ENCODE data around the gene SAMD14.

Gene SAMD14

DNA sequence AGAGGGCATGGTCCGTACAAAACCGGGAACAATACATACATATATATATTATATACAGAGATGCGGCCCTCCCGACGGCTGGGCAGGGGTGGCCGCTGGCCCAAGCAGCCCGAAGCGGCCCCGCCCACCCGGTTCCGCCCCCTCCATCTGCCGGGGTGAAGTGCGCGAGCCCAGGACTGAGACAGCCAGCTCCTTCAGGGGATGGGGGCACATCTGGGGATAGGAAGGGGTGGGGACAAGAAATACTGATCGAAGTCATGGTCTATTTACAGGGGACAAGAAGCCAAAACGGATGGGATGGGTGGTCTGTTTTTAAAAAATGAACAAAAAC is 3.8 kb upstream of the SAMD14 start:
- no peak for DNase-seq (ENCODE audit: extremely low read depth in 1 of 2, low read depth in 1 of 2)

DNA sequence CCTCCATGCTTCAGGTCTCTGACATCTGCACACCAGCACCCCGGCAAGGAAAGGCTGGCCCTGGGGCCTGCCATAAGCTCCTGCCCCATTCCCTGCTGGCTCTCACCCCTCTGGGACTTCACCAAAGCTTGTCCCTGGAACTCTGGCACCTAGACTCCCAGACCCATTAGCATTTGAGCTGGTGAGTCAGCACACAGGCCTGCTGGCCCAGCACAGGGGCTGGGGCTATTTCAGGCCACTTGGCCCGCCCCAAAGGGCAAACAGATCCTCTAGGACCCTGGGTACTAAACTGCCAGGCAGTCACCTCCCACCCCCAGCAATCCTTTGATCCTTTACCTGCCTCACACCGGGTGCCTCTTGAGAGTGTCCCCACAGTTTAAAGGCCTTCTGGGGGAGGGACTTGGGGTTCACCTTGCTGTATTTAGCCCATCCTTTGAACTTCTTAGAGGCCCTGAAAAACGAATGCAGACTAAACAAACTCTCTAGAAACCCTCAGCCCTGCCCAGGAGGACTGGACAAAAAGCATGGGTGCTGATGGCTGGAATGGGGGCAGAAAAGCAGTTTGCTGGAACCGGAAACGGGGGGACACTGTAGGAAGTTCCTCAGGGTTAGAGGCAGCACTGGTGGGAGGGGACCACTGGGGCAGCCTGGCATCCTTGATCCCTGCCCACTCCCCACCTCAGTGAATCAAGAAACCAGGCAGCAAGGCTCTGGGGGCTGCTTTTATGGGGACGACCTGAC is 3.2 kb upstream of the SAMD14 start:
- no peak for DNase-seq (ENCODE audit: extremely low read depth in 1 of 2, low read depth in 1 of 2)

DNA sequence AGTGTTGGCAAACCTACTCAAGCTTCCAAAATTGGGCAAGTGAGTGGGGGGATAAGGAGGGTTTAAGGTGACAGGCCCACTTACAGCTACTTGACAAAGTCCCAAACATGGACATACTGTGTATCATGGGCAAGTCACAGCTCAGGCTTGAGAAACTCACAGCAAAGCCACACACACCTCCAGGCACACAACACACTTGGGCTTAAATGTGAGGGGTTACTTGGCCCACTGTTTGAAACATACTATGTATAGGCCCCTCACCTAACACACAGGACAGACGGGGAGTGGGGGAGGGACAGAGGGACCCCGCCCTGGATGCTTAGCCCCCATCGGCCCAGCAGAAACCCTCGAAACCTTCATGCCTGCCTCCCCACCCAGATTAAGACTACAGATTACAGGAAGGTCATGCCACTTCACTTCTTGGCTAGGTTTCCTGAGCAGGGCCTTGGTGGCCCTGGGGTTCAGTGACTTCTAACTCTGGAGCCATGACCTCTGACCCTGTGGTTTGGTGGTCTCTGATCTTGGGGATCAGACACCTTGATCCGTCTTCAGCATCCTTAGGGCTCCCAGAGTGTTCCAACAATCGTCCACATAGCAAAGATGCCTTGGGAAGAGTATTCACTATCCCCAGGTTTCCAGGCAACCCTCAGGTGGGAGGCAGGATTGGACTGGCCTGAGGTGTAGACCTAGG is 2.3 kb upstream of the SAMD14 start:
- no peak for DNase-seq (ENCODE audit: extremely low read depth in 1 of 2, low read depth in 1 of 2)

DNA sequence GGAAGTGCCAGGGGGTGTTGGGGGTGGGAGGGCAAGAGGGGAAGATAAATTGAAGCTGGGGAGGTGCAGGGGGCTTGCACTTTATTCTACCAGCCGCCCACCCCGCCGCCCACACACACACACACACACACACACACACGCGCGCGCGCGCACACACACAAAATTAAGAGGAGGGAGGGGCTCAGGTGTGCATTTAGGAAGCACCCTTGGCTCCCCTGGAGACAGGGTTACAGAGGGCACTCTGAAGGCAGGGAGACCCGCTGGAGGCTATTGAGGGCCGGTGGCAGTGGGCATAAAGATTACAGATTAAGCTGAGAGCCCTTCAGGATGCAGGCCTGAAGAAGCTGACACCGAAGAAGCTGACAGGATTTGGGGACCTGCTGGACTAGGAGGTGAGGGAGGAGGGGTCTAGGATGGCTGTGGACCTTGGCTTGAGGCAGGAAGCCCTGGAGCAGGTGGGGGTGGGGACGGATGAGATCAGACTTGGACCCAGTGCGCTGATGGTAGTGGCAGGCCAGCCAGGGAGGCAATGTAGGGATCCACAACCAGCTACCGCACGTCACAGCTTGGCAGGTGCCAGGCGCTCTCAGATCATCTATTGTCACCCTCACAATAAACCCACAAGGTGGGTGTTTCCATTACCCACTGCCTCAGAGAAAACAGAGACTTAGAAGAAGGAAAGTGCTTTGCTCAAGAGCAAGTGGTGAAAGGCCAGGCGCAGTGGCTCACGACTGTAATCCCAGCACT is 772 bp upstream of the SAMD14 start:
- no peak for DNase-seq (ENCODE audit: extremely low read depth in 1 of 2, low read depth in 1 of 2)

DNA sequence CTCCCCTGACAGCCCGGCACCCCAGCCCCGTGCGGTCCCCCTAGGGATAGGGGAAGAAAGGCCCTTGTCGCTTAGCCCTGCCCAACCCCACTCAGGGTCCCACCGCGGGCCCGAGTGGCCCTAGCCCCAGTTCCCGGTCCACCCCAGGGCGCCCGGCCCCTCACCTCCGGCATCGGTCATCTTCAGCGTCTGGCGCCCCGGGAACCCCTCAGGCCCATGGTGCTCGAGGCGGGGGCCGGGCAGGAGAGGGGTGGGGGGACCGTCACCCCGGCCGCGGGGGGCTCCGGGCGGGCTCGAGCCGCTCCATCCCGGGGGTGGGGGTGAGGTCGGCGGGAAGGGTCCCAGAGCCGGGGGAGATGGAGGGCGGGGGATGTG is 620 bp downstream of the SAMD14 start:
- no peak for DNase-seq (ENCODE audit: extremely low read depth in 1 of 2, low read depth in 1 of 2)

DNA sequence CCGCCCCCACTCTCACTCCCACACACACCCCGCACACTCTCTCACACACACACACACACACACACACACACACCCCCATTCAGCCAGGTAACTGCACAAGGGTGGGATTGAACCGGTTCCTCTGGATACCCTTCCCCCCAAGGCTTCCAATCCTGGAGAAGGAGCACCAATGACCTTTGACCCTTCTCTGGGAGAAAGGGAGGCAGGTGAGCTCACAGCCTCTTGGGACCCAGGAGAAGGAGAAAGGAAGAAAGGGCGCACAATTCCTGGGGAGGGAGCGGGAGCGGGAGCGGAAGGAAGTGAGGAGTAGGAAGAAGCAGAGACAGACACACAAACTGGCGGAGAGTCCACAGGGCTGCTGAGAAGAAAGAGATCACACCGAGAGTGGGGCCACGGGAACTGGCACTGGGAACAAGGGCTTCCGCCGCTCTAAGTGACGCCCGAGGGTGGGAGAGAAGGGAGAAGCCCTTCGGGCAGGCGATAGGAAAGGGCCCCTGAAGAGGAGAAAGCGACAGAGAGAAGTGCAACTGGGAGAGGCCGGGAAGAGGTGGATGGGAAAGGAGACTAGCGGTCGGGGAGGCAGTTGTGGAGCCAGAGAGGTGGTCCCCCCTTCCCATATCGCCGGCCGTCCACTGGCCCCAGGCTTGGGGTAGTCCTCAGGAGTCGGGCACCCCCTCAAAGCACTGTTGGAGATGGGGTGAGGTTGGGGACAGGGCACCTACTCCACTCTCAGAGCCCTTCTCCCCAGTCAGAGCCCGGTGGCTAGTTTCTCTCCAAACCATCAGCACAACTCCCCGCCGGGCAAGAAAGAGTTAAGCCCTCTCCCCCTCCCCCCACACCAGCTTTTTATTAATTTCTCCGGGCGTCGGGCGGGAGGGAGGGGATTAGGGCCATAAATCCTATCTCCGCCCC is 1.3 kb downstream of the SAMD14 start:
- DNase-seq (ENCODE audit: extremely low read depth in 1 of 2, low read depth in 1 of 2), result no peak

DNA sequence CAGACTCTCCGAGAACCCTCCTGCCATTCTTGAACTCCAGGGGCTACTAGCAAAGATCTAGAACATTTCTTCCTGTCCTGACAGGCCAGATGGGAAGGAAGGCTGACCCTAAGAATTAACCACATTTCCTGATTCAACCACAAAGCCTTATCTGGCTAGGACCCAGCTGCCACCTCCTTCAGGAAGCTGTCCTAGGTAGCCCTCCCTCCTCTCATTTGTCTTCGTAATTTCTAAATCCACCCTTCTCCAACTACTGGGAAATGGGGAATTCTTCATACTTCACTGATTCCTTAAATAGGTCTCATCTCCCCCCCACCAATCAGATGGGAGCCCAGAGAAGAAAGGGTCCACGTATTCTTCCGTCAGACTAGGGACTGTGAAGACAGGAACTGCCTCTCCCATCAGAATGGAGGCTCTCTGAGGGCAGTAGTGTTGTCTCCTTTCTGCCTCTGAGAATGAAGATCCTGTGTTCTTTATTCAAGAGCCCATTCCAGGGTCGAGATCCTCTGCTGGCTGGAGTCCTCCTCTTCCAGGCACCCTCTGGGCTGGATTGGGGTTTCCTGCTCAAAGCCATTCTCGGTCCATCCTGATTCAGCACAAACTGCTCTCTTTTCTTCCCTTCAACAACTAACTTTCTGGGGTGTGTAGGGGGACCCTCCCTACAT is 2.1 kb downstream of the SAMD14 start:
- no peak for DNase-seq (ENCODE audit: extremely low read depth in 1 of 2, low read depth in 1 of 2)

DNA sequence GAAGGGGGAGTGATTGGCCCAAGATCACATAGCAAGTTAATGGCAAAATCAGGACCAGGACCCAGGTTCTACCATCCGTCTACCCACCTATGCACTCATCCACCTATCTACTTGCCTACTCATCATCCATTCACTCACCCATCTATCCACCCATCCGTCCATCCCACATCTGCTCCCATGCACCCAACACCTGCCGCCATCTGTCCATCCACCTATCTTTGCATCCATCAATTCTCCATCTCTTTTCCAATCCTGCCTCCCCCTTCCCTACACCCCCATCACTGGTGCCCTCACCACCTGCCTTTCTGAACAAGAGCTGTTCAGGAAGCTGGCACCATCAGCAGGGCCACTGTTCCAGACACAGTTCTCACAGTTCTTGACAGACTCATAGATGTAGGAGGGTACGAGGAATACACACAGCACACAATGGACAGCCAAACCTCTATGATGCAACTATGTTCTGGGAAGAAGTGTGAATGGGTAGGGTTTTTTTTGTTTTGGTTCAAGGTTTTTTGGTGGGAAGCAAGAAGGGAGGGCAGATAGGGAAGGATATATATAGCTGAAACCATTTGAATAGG is 4.5 kb downstream of the SAMD14 start:
- no peak for DNase-seq (ENCODE audit: extremely low read depth in 1 of 2, low read depth in 1 of 2)

DNA sequence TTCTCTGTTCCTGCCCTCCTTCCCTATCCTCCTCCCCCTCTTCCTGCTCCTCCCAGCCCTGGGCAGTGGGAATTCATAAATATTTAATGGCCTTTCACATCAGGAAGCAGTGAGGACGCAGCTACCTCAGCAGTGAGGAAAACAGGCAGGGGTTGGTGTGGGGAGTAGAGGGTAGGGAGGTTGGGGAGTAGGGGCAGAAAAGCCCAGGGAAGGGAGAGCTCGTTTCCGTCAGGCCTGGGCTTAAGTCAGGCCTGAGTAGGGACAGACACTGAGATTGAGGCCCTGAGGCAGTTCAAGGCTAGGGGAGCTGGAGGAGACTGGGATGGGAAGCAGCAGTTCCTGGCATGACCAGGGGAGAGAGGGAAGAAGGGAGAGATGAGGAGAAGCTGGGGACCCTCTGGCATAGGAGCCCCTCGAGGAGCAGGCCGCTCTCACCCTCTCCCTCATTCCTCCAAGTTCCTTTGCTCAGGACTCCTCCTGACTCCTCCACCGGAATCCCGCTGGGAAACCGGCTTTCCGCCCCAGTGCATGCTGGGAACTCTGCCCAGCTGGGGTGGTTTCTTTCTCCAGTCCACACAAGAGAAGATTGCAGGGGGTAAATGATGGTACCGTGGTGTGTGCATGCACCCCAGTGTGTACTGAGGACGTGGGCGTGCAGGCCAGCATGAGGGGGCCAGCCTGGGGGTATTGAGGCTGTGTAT is 6.2 kb downstream of the SAMD14 start:
- no peak for DNase-seq (ENCODE audit: extremely low read depth in 1 of 2, low read depth in 1 of 2)

DNA sequence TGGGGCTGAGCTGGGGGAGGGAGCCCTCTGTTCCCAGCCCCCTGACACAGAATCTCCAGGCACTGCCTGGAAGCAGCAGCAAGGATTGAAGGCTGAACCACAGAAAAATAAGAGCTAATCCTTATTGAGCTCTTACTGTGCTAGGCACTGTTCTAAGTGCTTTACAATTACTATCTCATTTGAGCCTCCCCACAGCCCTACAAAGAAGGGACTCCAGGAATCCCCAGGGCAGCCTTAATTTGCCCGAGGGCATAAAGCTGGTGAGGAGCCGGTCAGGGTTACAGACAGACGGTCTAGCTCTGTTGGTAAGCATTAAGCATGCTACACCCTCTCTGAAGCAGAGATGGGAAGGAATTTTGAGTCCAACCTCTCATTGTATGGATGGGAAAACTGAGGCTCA is 7.0 kb downstream of the SAMD14 start:
- no peak for DNase-seq (ENCODE audit: extremely low read depth in 1 of 2, low read depth in 1 of 2)

DNA sequence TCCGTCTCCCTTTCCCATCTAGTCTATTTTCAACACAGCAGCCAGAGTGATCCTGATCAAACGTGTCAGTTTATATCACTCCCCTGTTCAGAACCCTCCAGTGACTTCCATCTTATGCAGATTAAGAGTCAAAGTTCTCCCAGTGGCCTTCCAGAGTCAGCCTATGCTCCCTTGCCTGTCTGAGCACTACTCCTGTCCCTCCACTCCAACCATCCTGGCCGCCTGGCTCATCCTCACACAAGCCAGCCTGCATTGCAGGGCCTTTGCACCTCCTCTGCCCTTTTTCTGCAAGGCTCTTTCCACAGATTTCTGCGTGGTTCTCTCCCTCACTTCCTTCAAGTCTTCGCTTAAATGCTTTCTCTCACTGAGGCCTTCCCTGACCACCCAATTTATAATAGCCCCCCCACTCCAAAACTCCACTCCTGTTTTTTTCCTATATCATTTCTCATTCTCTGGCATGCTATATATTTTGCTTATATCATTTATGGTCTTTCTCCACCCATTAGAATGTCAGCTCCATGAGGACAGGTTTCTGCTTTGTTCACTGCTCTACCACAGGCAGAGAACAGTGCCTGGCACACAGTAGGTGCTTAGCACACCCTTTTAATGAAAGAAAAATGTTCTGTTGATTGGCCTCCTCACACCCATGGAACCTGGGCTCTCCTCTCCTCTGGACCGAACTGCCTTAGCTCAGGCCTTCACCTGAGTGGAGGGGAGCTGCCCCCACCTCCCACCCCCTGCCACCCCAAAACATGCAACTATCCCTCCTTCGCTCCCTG is 9.3 kb downstream of the SAMD14 start:
- no peak for DNase-seq (ENCODE audit: extremely low read depth in 1 of 2, low read depth in 1 of 2)

DNA sequence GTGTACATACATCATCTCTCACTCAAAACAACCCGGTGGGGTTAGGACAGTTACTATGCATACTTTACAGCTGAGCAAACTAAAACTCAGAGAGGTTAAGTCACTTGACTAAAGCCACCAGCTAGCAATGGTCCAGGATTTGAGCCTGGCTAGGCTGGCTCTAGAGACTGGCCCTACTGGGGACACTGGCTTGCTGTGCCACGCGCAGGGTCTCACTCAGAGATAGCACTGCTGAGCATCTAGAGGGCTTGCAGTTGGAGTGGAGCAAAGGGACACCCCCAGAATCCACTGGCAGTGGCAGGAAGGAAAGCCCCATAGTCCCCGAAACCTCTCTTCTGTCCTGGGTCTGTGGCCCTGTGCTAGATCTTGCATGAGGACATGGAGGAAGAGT is 11.1 kb downstream of the SAMD14 start:
- DNase-seq (ENCODE audit: extremely low read depth in 1 of 2, low read depth in 1 of 2), result no peak

DNA sequence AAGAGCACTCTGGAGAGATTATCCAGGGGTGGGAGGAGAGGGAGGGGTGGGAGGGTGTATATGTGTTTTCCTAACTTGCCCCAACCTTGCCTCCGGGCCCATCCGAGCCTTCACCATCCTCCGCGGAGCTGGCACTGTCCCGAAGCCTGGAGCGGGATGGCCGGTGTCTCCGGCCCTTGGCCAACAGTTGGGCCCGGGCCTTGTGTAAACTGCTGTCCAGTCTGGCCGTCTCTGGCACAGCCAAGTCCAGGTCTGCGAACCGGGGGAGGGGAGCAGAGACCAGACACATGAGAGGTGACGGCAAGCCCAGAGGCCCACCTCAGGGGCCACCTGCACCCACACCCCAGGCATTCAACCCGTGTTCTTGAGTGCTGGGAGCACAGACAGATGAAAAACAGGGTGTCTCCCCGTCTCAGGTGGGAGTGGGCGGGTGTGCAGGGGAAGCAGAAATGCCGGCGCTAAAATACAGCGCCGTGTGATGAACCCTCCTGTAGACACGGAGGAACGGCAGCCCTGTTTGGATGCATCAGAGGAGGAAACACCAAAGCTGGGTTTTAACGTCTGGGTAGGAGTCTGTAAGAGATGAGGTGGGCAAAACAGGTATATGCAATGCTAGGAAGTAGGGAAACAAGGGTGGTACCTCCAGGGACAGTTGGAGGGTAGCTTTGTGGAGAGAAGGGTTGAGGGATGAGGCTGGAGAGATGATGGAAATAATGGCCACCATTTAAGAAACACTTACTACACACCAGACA is 11.7 kb downstream of the SAMD14 start:
- no peak for DNase-seq (ENCODE audit: extremely low read depth in 1 of 2, low read depth in 1 of 2)

DNA sequence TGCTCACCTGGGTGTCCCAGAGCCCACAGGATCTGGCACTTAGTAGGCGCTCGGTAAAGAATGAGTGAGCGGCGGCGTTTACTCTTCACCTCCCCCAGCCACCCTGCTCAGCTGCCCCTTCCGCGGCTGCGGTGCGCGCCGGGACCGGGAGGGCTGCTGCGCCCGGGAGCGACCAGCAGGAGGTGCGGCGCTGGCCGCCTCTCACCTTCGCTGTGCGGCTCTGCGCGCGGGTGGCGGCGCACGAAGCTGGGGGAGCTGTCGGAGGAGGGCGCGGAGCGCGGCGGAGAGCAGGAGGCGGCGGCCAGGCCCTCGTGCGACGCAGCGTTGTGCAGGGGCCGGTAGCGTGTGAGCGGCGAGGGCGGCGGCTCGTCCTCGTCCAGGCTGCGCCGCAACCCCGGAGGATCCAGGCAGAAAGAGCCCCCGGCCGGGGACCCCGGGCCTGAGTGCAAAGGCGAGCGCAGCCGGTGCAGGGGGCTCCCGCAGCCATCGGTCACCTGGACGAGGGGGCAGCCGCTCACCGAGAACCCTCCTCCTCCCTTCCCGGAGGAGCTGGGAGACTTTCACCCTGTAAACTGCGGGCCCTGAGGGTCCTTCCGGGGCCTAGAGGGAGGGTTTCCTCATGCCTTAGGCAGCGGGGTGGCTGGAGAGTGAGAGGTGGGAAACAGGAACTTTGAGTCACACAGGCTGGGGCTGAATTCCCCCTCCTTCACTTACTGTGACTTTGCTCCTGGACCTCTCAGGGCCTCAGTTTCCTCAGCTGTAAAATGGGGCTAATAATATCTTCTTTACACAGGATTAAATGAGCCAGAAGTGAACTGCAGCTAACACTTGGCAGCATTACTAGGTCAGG is 12.5 kb downstream of the SAMD14 start:
- DNase-seq (ENCODE audit: extremely low read depth in 1 of 2, low read depth in 1 of 2), result peak in 1 of 2 donors; percentile 44

DNA sequence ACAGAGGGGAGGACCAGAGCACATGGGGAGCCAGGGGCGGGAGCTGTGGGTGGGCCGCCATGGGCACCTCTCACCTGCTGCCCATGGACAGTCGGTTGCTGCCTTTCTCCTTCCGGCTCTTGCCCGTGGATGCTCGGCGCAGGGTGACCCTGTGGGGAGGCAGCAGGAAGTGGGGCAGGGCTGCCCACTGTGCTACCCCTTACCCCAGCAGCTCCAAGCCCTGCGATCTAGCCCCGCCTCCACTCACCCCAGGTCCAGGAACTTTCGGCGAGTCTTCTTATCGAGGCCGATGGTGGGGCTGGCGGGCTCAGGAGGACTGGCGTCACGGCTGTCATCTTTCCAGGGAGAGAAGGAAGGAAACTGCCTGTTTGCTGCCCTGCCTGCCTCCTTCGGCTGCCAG is 14.2 kb downstream of the SAMD14 start:
- DNase-seq (ENCODE audit: extremely low read depth in 1 of 2, low read depth in 1 of 2), result no peak

DNA sequence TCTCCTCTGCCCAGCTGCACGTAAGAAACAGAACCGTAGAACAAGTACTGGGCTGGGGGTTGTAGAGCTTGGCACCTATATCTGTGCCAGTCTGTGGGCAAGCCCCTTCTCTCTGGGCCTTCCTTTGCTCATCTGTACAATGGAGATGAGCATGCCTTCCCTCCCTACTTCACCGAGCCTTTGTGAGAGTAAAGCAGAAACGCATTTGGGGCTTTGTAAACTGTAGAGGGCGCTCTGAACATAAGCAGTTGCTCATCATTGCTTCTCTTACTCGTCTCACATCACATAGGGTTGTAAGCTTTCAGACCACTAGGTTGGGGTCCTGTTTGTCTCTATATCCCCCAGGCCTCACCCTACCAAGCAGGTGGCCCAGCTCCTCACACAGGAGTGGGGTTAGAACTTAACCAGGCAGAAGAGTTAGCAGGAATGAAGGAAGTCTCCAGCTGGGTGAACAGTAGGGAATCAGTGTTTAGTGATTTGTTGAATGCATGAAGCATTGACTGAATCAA is 15.1 kb downstream of the SAMD14 start:
- DNase-seq (ENCODE audit: extremely low read depth in 1 of 2, low read depth in 1 of 2), result no peak

DNA sequence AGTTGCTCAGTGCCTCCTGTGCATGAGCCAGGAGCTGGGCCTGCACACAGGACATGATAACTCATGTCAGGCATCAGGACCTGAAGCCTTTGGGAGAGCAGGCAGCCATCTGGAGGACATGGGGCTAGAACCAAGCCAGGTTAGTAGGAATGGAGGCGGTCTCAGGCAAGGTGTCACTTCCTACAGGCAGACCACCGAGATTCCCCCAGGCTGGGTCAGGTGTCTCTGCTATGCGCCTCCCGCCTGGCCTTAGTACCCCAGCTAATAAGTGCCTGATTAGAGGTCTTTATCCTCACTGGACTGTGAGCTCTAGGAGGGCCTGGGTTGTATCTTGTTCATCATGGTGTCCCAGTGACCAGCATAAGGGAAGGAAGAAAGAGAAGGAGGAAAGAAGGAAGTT is 15.6 kb downstream of the SAMD14 start:
- DNase-seq (ENCODE audit: extremely low read depth in 1 of 2, low read depth in 1 of 2), result no peak

Measured in stimulated activated CD8-positive, alpha-beta memory T cell treated with anti-CD3 and anti-CD28 coated beads, Interleukin-7, amount 100 ng/mL, for 48 hours (primary cell).